ENCODE measurements around the gene ACLY. TPM values are rescaled to one million over a fixed set of nuclear protein-coding genes. Genes with fewer than 3 reads are reported as not detected.
"Not testable (repeated sequence)": the region's sequence is repeated elsewhere in the genome, so short reads cannot be mapped to it uniquely, and the experiment has no call there.

Gene ACLY
- total and polyA plus RNA-seq, 2 of the 13 experiments (the other 11 are each of a cell fraction or from before 2014, with no cell fraction given): 111 to 218 TPM

- WGBS (ENCODE audit: low lambda C conversion rate): 85% methylated on average over 4 of the region's 4 CpGs
- Histone ChIP-seq H3K4me2 (ENCODE audit: low read depth, low read length) (peak overlapping the region; percentile 96; the same call in 1 of the 2 replicates), H3K4me1 (ENCODE audit: insufficient read depth, low read length) (peaks cover 42% of the 10 kb centered on the region)
- H3K36me3 ChIP-seq (replicated peaks in 1 of 2; ENCODE audit: control insufficient read depth in 1 of 2, insufficient read depth in 2 of 2, low read length in 2 of 2); DNase-seq (ENCODE audit: low spot score); H3K27ac ChIP-seq (ENCODE audit: extremely low read length, insufficient read depth, low read length); ATAC-seq; H3K27me3 ChIP-seq (ENCODE audit: control insufficient read depth in 1 of 2, insufficient read depth in 2 of 2, low read length in 2 of 2); POLR2A ChIA-PET; H3K79me2 ChIP-seq (ENCODE audit: insufficient read depth, low read length); H3K9ac ChIP-seq (ENCODE audit: insufficient read depth, low read depth, low read length); H4K20me1 ChIP-seq (ENCODE audit: insufficient read depth, low read length); H2AFZ ChIP-seq (ENCODE audit: low read length); H3K9me3 ChIP-seq (ENCODE audit: low read length); FAIRE-seq; CTCF ChIA-PET (ENCODE audit: low intra/inter-chr PET ratio, low total read pairs); BruUV-seq (replicated peaks); intact Hi-C loops (cut with micrococcal nuclease; ENCODE audit: unreplicated experiment); H3K4me3 ChIP-seq (replicated peaks in 1 of 3; ENCODE audit: insufficient read depth in 1 of 3, low read depth in 2 of 3, low read length in 3 of 3); in situ Hi-C loops (cut with HindIII; ENCODE audit: extremely low pct_ligation_motif_present, low pct_unique_long_range_greater_than_20kb); TF ChIP-seq ATF7, FOXP1 (CRISPR knock-in tag; IDR thresholded peaks at IDR 0.05): not testable (repeated sequence)
- TF ChIP-seq ATF7 (IDR thresholded peaks at IDR 0.05): peak; percentile 14; the same call in 1 of the 2 replicates
- TF ChIP-seq CEBPB (IDR thresholded peaks at IDR 0.05; ENCODE audit: borderline replicate concordance, low read depth, low read length): 0 out of 2 replicates have a peak, but pooled peaks have one; percentile 2
- TF ChIP-seq ZNF572 (CRISPR knock-in tag; IDR thresholded peaks at IDR 0.05): 0 out of 2 replicates have a peak, but pooled peaks have one; percentile 25
- peak in 1 of 2 experiments; percentile 69; a peak in 2 of 4 replicates for TF ChIP-seq ATF4 (CRISPR knock-in tag; IDR thresholded peaks at IDR 0.05)
- peak; percentile 90 for TF ChIP-seq FOXP1 (IDR thresholded peaks at IDR 0.05)
- TF ChIP-seq ZNF770 (CRISPR knock-in tag; IDR thresholded peaks at IDR 0.05): 0 out of 2 replicates have a peak, but pooled peaks have one; percentile 3
Measured at GRCh38 chr17:41931715-41932114, 13.0 kb upstream of the ACLY start.

Data from HepG2 (cell line).